Naive thymus-derived CD4-positive, alpha-beta T cell (primary cell): ENCODE results near the gene PTPRC. TPM values are rescaled to one million over a fixed set of nuclear protein-coding genes. Genes with fewer than 3 reads are reported as not detected.
A peak's percentile ranks its signal among the peaks of the same experiment; 100 is the strongest.

ENCODE experiments used
- ATAC-seq: fragments of 150-1000 bp; cut with Tn5 transposase; 2 replicates; pipeline ENCODE4 v1.10.0; 2021; ENCODE audit warnings: mild to moderate bottlenecking, moderate library complexity
- CTCF ChIA-PET: fragments of 350-600 bp; sonication (Branson Sonifier 250); formaldehyde crosslinking; loops from one replicate; lab custom pipeline; 2021; ENCODE audit warnings: antibody characterized with exemption; lab: Charles Lee
- POLR2A ChIA-PET: fragments of 350-600 bp; sonication (Branson Sonifier 250); formaldehyde crosslinking; loops from one replicate; lab custom pipeline; 2021; ENCODE audit warnings: antibody characterized with exemption, inconsistent platforms; lab: Charles Lee
- DNase-seq, 9 donors: peaks; one replicate each; pipeline versions ENCODE4 v3.0.0 to v3.0.0-alpha.2; 2020 to 2022; ENCODE audit warnings: mixed read lengths in 1 of 9
- H3K27ac ChIP-seq: one replicate; pipeline ENCODE4 v1.7.0; 2013; ENCODE audit warnings: mild to moderate bottlenecking, low read depth, low read length, moderate library complexity
- H3K27me3 ChIP-seq, 2 donors: one replicate each; pipeline ENCODE4 v1.7.0; 2013; ENCODE audit warnings: low read length in 2 of 2, mild to moderate bottlenecking in 2 of 2, moderate library complexity in 2 of 2; ENCODE audit not compliant: control insufficient read depth in 2 of 2, insufficient read depth in 2 of 2
- H3K36me3 ChIP-seq, 3 experiments: 1 replicate in 2 of 3; 2 replicates in 1 of 3; pipeline ENCODE4 v1.7.0; 2013; ENCODE audit warnings: low read length in 3 of 3, mild to moderate bottlenecking in 3 of 3, moderate library complexity in 1 of 3; ENCODE audit not compliant: insufficient read depth in 3 of 3, control insufficient read depth in 2 of 3
- H3K4me1 ChIP-seq, 2 donors: one replicate each; pipeline ENCODE4 v1.7.0; 2013; ENCODE audit warnings: low read length in 2 of 2, mild to moderate bottlenecking in 2 of 2, moderate library complexity in 1 of 2; ENCODE audit not compliant: control insufficient read depth in 2 of 2, insufficient read depth in 2 of 2
- H3K4me3 ChIP-seq: 2 replicates; pipeline ENCODE4 v1.7.0; 2013; ENCODE audit warnings: mild to moderate bottlenecking, low read length
- H3K9me3 ChIP-seq, 3 experiments: 1 replicate in 2 of 3; 2 replicates in 1 of 3; pipeline ENCODE4 v1.7.0; 2013; ENCODE audit warnings: low read length in 3 of 3; ENCODE audit not compliant: control insufficient read depth in 2 of 3
- H3K27ac Mint-ChIP-seq, 9 donors: one replicate each; pipeline ENCODE4 v1.8.0; 2020 to 2022; ENCODE audit warnings: mixed read lengths in 9 of 9, mild to moderate bottlenecking in 8 of 9, moderate library complexity in 5 of 9, inconsistent platforms in 2 of 9
- H3K27me3 Mint-ChIP-seq, 5 donors: one replicate each; pipeline ENCODE4 v1.8.0; 2021 to 2022; ENCODE audit warnings: mixed read lengths in 5 of 5, mild to moderate bottlenecking in 1 of 5
- H3K36me3 Mint-ChIP-seq, 5 donors: one replicate each; pipeline ENCODE4 v1.8.0; 2020 to 2022; ENCODE audit warnings: mixed read lengths in 5 of 5, mild to moderate bottlenecking in 3 of 5, inconsistent platforms in 1 of 5
- H3K4me1 Mint-ChIP-seq, 7 donors: one replicate each; pipeline ENCODE4 v1.8.0; 2020 to 2022; ENCODE audit warnings: mixed read lengths in 7 of 7, mild to moderate bottlenecking in 3 of 7, inconsistent platforms in 1 of 7
- H3K4me3 Mint-ChIP-seq, 10 donors: one replicate each; pipeline ENCODE4 v1.8.0; 2020 to 2022; ENCODE audit warnings: mild to moderate bottlenecking in 10 of 10, mixed read lengths in 10 of 10, moderate library complexity in 6 of 10, inconsistent platforms in 2 of 10
- H3K9me3 Mint-ChIP-seq, 11 donors: one replicate each; pipeline ENCODE4 v1.8.0; 2020 to 2022; ENCODE audit warnings: mixed read lengths in 11 of 11, mild to moderate bottlenecking in 4 of 11, inconsistent platforms in 1 of 11, moderate library complexity in 1 of 11
- intact Hi-C, 2 donors: fragments of 100-400 bp; cut with micrococcal nuclease; formaldehyde crosslinking; loops; one replicate each; pipeline ENCODE4 v1.15.1; 2023
- polyA plus RNA-seq, 2 donors: library from polyadenylated mRNA; unstranded; fragments of 300-500 nt; fragmentation: Illumina TruSeq; gene quantifications; one replicate each; pipeline ENCODE4 v1.2.3, GENCODE V29; 2021
- total RNA-seq, 6 experiments: library from RNA in 5 of 6; stranded (reverse) in 5 of 6; gene quantifications; 1 replicate in 5 of 6; 2 replicates in 1 of 6; pipeline ENCODE4 v1.2.3 and lab custom pipeline; 2021 to 2026

Gene PTPRC
- total and polyA plus RNA-seq, 7 experiments from 2014 or later: 739 to 1,286 (median 1,064) TPM

GRCh38 chr1:198765416-198765815 is 126.6 kb downstream of the PTPRC start:
- Histone ChIP-seq H3K27ac (no peak overlapping the region), H3K9me3 (no peaks in the 10 kb centered on the region), H3K27me3 (no peaks in the 10 kb centered on the region), H3K4me1 (peaks cover 0 to 8% of the 10 kb centered on the region in 2 donors), H3K4me3 (no peak overlapping the region), H3K36me3 (no peaks in the 10 kb centered on the region)
- no peak for DNase-seq
- H3K36me3 Mint-ChIP-seq: peaks cover 0 to 3% (median 0%) of the 10 kb centered on the region in 5 donors
- no peak overlapping the region for H3K4me3 Mint-ChIP-seq
- ATAC-seq: no peak
- H3K4me1 Mint-ChIP-seq: peaks cover 11 to 45% (median 37%) of the 10 kb centered on the region in 7 donors
- H3K9me3 Mint-ChIP-seq: peaks cover 0 to 13% (median 0%) of the 10 kb centered on the region in 11 donors
- H3K27ac Mint-ChIP-seq: peak overlapping the region in 1 of 9 donors; percentile 4
- CTCF ChIA-PET: interaction anchor here (1.1 kb wide), 1 partner anchor 347 kb away, joined by 3 read pairs; no protein-coding TSS in a partner anchor
- intact Hi-C loops: no loop called here
- H3K27me3 Mint-ChIP-seq: peaks cover 0 to 3% (median 0%) of the 10 kb centered on the region in 5 donors
- POLR2A ChIA-PET: interaction anchor here (0.5 to 1.5 kb wide), 4 partner anchors 9 to 152 kb away, joined by 3 to 7 read pairs (median 4); no protein-coding TSS in a partner anchor

- DNase-seq: no peak
- POLR2A ChIA-PET: no interaction called here
Observed at GRCh38 chr1:198771563-198772153, 132.8 kb downstream of the PTPRC start.

GRCh38 chr1:198772626-198773025 is 133.8 kb downstream of the PTPRC start:
- no peak overlapping the region for H3K27ac Mint-ChIP-seq
- POLR2A ChIA-PET: no interaction called here

More at GRCh38 chr1:198771563-198772153, 132.8 kb downstream of the PTPRC start:
- H3K27me3 Mint-ChIP-seq: peaks cover 0 to 3% (median 0%) of the 10 kb centered on the region in 5 donors
- H3K36me3 ChIP-seq: no peaks in the 10 kb centered on the region
- peaks cover 0 to 1% (median 0%) of the 10 kb centered on the region in 11 donors for H3K9me3 Mint-ChIP-seq
- H3K36me3 Mint-ChIP-seq: peaks cover 0 to 3% (median 0%) of the 10 kb centered on the region in 5 donors
- no peak overlapping the region for H3K4me3 Mint-ChIP-seq
- peak; percentile 40 for ATAC-seq
- H3K4me1 ChIP-seq: no peaks in the 10 kb centered on the region
- intact Hi-C loops: loop anchor here (1.0 to 10.0 kb wide), 8 partner anchors 133 to 781 kb away; no protein-coding TSS in a partner anchor
- H3K27me3 ChIP-seq: no peaks in the 10 kb centered on the region
- no peaks in the 10 kb centered on the region for H3K9me3 ChIP-seq
- H3K27ac ChIP-seq: no peak overlapping the region
- H3K4me3 ChIP-seq: no peak overlapping the region
- no peak overlapping the region for H3K27ac Mint-ChIP-seq
- peaks cover 0 to 12% (median 3%) of the 10 kb centered on the region in 7 donors for H3K4me1 Mint-ChIP-seq
- CTCF ChIA-PET: interaction anchor here (0.7 kb wide), 2 partner anchors 341 to 616 kb away, joined by 3 read pairs; no protein-coding TSS in a partner anchor

GRCh38 chr1:198773030-198773429 is 134.2 kb downstream of the PTPRC start:
- intact Hi-C loops: loop anchor here (5.0 to 10.0 kb wide), 4 partner anchors 132 to 779 kb away; no protein-coding TSS in a partner anchor
- peaks cover 0 to 21% (median 6%) of the 10 kb centered on the region in 7 donors for H3K4me1 Mint-ChIP-seq
- no peak for DNase-seq
- Histone ChIP-seq H3K9me3 (no peaks in the 10 kb centered on the region), H3K4me1 (no peaks in the 10 kb centered on the region), H3K27ac (no peak overlapping the region), H3K27me3 (no peaks in the 10 kb centered on the region), H3K4me3 (no peak overlapping the region), H3K36me3 (no peaks in the 10 kb centered on the region)
- H3K4me3 Mint-ChIP-seq: no peak overlapping the region
- peaks cover 0 to 1% (median 0%) of the 10 kb centered on the region in 11 donors for H3K9me3 Mint-ChIP-seq
- ChIA-PET CTCF (interaction anchor here (0.7 to 0.9 kb wide), 2 partner anchors 13 to 261 kb away, joined by 3 to 4 read pairs; no protein-coding TSS in a partner anchor), POLR2A (no interaction called here)
- no peak for ATAC-seq
- peaks cover 0 to 3% (median 0%) of the 10 kb centered on the region in 5 donors for H3K27me3 Mint-ChIP-seq
- H3K36me3 Mint-ChIP-seq: peaks cover 0 to 2% (median 0%) of the 10 kb centered on the region in 5 donors
- H3K27ac Mint-ChIP-seq: no peak overlapping the region

More at GRCh38 chr1:198772626-198773025, 133.8 kb downstream of the PTPRC start:
- no peak overlapping the region for H3K27ac ChIP-seq
- peaks cover 0 to 3% (median 0%) of the 10 kb centered on the region in 5 donors for H3K27me3 Mint-ChIP-seq
- no peak overlapping the region for H3K4me3 ChIP-seq
- no peaks in the 10 kb centered on the region for H3K36me3 ChIP-seq
- no peak for DNase-seq
- no peak for ATAC-seq
- peaks cover 0 to 1% (median 0%) of the 10 kb centered on the region in 11 donors for H3K9me3 Mint-ChIP-seq
- peaks cover 0 to 2% (median 0%) of the 10 kb centered on the region in 5 donors for H3K36me3 Mint-ChIP-seq
- H3K4me1 Mint-ChIP-seq: peaks cover 0 to 17% (median 6%) of the 10 kb centered on the region in 7 donors
- no peaks in the 10 kb centered on the region for H3K27me3 ChIP-seq
- no peak overlapping the region for H3K4me3 Mint-ChIP-seq
- CTCF ChIA-PET: interaction anchor here (0.7 to 0.9 kb wide), 3 partner anchors 13 to 340 kb away, joined by 3 to 4 read pairs (median 3); no protein-coding TSS in a partner anchor
- no peaks in the 10 kb centered on the region for H3K9me3 ChIP-seq
- intact Hi-C loops: loop anchor here (5.0 to 10.0 kb wide), 4 partner anchors 132 to 780 kb away; no protein-coding TSS in a partner anchor
- H3K4me1 ChIP-seq: no peaks in the 10 kb centered on the region

GRCh38 chr1:198773523-198773922 is 134.7 kb downstream of the PTPRC start:
- POLR2A ChIA-PET: no interaction called here
- no peaks in the 10 kb centered on the region for H3K27me3 ChIP-seq
- Mint-ChIP-seq H3K27me3 (peaks cover 0 to 3% (median 0%) of the 10 kb centered on the region in 5 donors), H3K36me3 (peaks cover 0 to 2% (median 0%) of the 10 kb centered on the region in 5 donors), H3K4me1 (peaks cover 0 to 22% (median 6%) of the 10 kb centered on the region in 7 donors), H3K27ac (no peak overlapping the region), H3K4me3 (no peak overlapping the region), H3K9me3 (peaks cover 0 to 1% (median 0%) of the 10 kb centered on the region in 11 donors)
- H3K4me1 ChIP-seq: no peaks in the 10 kb centered on the region
- no peaks in the 10 kb centered on the region for H3K36me3 ChIP-seq
- intact Hi-C loops: loop anchor here (5.0 to 10.0 kb wide), 4 partner anchors 131 to 779 kb away; no protein-coding TSS in a partner anchor
- DNase-seq: no peak
- no peak for ATAC-seq
- CTCF ChIA-PET: interaction anchor here (0.9 kb wide), 1 partner anchor 339 kb away, joined by 3 read pairs; no protein-coding TSS in a partner anchor
- H3K4me3 ChIP-seq: no peak overlapping the region
- no peak overlapping the region for H3K27ac ChIP-seq
- H3K9me3 ChIP-seq: no peaks in the 10 kb centered on the region

- no peak for DNase-seq
- H3K4me3 Mint-ChIP-seq: no peak overlapping the region
- no peaks in the 10 kb centered on the region for H3K4me1 ChIP-seq
- no peaks in the 10 kb centered on the region for H3K9me3 ChIP-seq
- no peak overlapping the region for H3K27ac ChIP-seq
- peaks cover 0 to 22% (median 6%) of the 10 kb centered on the region in 7 donors for H3K4me1 Mint-ChIP-seq
- no peaks in the 10 kb centered on the region for H3K36me3 ChIP-seq
- intact Hi-C loops: loop anchor here (5.0 to 10.0 kb wide), 4 partner anchors 130 to 778 kb away; no protein-coding TSS in a partner anchor
- H3K9me3 Mint-ChIP-seq: peaks cover 0 to 1% (median 0%) of the 10 kb centered on the region in 11 donors
- no peak for ATAC-seq
- no peaks in the 10 kb centered on the region for H3K27me3 Mint-ChIP-seq
- ChIA-PET POLR2A (no interaction called here), CTCF (interaction anchor here (0.5 to 0.9 kb wide), 2 partner anchors 267 to 339 kb away, joined by 3 to 4 read pairs; no protein-coding TSS in a partner anchor)
- H3K36me3 Mint-ChIP-seq: peaks cover 0 to 2% (median 0%) of the 10 kb centered on the region in 5 donors
- no peaks in the 10 kb centered on the region for H3K27me3 ChIP-seq
- H3K4me3 ChIP-seq: no peak overlapping the region
- H3K27ac Mint-ChIP-seq: no peak overlapping the region
Observed at GRCh38 chr1:198774421-198774820, 135.6 kb downstream of the PTPRC start.
